ENCODE measurements around the gene ATE1. TPM values are rescaled to one million over a fixed set of nuclear protein-coding genes. Genes with fewer than 3 reads are reported as not detected.
A peak's percentile ranks its signal among the peaks of the same experiment; 100 is the strongest.

The ATE1 gene
- total RNA-seq, 1 donor from 2014 or later = 38.4 TPM

DNA sequence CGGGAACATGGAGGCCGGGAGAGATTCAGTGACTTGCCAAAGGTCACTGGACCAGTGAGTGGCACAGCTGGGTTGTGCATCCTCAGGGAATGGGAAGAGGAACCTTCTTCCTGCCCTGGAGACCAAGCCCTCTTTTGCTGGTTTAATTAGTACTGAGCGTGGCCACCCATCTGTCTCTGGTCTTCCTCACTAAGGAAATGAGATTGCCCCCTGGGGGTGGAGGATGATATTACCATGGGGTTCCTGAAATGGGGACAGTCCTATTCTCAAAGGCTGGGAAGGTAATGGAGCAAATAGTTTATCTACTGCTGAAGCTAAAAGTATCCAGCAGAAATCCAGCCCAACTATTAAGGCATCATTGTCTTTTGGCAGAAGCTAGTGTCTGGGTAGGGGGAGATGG, 231.0 kb downstream of the ATE1 start:
- peak; percentile 25 for DNase-seq (ENCODE audit: low spot score)

- DNase-seq (ENCODE audit: low spot score) = no peak
Measured at GRCh38 chr10:121695731-121696464, 231.9 kb downstream of the ATE1 start.

DNA sequence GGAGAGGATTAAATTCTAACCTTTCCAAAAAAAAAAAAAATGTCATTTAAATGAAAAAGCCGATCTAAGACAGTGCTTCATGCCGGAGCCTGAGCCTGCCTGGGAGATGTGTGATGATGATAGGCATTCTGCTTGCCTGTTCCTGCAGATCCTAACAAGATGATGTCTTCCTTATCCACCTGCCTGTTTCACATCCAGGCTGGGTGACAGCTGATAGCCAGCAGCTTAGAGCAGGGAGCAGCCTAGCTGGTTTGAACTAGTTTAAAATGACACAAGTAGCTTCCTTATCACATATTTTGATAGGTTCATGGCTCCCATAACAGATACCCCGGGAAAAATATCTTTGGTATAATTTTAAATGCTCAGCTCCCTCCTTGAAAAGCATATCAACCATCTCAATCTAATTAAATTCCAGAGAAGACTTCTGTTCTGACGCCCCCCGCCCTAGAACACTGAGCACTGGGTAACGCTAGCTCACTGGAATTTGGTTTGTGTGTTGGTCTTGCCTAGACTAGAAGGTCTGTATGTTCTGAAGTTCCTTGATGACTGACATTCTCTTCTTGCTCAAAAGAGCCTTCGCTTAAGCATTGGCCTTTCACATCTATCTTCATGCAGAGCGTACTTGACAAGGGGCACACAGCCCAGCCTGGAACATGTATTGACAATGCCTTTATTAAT, 232.7 kb downstream of the ATE1 start:
- DNase-seq (ENCODE audit: low spot score) = no peak

DNA sequence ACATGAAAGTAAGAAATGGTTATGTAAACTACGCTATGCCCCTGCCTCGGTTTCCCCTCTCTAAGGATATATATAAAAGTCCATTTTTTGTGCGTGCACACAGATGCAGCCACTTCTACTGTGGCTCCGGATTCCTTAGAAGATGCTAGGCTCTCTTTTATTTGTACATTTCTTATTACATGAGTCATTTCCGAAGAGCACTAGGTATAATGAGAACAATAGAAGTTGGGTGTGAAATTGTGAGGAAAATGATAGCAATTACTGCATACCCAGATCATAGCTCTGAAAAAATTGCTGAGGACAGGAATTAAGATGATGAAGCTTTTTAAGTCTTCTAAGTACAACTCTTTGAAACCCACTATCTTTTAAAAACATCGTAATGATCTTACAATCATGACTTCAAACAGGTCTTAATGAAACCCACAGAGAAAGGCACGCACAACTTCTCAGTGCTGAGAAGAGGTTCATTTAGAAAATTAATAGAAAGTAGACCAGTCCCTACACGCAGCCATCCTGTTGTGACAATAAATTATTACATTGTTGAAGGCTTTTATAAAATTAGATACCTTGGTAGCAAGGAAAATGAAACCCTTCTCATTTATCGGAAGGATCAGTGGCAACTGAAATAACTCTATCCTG, 233.4 kb downstream of the ATE1 start:
- DNase-seq (ENCODE audit: low spot score) = no peak

- no peak for DNase-seq (ENCODE audit: low spot score)
Measured at GRCh38 chr10:121692626-121693025, 235.2 kb downstream of the ATE1 start.

DNA sequence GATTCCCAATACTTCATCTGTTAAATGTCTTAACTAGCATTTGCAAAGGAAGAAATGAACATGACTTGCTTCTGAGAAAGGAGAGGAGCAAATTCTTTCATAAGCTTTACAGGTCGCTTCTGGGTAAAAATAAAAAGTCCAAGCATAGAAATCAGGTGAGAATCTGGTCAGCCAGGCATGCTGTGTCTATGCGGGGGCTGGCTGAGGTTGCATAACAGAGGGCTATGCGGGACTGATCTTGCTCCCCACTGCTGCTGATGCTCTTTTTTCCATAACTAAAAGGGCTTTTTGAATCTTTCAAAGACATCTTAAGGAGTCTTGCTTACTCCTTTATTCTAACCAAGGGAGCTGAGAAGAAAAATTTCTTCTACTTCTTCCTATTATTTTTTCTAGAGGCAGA, 236.9 kb downstream of the ATE1 start:
- no peak for DNase-seq (ENCODE audit: low spot score)

Other genes starting within 250 kb of the ATE1 start
- 55.0 TPM for gene NSMCE4A, start 47.2 kb upstream of the ATE1 start, total RNA-seq
- gene TACC2, start 61.1 kb upstream of the ATE1 start, total RNA-seq = 92.5 TPM